Activated effector memory CD4-positive, alpha-beta T cell treated with anti-CD3 and anti-CD28 coated beads, Interleukin-2, amount 50 U/mL, for 16 hours (primary cell): ENCODE results near the gene FNDC3B.

Experiments
- DNase-seq: peaks from one replicate; pipeline ENCODE4 v3.0.0-alpha.2; 2020

The FNDC3B gene

DNA sequence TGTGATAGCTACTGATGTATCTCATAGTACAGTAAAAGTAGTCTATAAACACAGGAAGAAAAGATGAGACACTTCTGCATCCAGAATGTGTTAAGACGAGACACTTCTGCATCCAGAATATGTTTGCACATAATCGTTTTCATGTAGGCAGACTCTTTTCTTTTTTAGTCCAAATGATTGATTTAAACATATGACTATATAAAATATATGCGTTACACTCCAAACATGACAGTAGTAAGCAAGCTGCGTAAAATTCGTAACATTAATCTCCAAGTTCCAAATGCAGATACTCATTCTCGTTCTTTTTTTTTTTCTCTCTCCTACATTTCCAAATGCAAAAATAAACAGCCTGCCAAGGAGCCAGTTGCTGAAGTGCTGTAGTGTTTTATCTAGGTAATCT lies 82.6 kb downstream of the FNDC3B start:
- DNase-seq, result no peak

DNA sequence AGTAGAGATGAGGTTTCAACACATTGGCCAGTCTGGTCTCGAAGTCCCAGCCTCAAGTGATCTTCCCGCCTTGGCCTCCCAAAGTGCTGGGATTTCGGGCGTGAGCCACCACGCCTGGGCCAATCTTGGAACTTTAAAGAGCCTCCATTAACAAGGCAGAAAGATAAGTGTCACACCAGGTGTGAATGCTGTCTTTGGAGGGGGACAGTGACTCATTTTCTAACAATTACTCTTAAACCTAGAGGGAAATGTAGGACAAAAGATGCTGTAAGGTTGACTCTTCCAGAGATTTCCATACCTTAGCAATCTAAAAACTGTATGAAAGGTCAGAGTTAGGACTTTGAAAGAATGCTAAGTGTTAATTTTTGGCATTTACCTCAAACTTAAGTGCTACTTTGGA lies 84.9 kb downstream of the FNDC3B start:
- no peak for DNase-seq

DNA sequence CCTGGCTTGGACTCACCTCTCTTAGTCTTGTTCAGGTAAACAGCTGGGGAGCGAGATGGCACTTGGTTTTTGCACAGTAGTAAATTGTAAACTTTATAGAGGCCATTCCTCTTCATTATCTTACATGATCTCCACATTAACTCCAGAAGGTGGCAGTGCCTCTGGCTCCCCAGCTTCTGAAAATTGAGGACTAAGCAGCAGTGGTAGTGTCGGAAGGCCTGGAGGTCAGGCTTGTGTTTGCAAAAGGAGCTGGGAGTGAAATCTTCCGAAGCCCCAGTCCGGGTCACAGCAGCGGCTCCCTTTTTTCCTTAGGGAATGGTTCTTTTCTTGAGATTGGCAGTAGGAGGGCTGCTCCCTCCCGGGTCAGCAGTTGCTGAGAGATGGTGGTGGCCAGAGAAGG lies 85.7 kb downstream of the FNDC3B start:
- no peak for DNase-seq

DNA sequence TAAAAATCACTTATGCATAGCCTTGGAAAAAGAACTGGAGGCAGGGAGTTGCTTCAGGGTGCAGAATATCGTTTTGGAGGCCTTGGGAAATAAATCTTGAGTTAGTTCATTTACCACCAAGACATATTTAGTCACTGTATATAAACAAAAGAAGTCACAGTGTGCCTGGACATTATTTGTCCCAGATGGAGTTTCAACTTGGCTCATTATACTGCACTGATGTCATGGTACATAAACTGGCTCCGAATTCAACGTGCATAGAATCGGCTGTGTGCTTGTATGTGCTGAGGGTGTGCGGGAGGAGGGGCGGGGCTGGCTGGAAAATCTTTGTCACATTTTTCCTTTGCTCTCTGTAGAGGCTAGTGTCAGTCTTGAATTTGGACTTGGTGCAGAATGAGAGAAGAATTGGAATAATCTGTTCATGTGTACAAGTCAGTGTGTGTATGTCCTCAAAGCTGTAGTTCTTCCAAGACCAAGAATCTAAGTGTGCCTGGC lies 86.6 kb downstream of the FNDC3B start:
- DNase-seq, result no peak

DNA sequence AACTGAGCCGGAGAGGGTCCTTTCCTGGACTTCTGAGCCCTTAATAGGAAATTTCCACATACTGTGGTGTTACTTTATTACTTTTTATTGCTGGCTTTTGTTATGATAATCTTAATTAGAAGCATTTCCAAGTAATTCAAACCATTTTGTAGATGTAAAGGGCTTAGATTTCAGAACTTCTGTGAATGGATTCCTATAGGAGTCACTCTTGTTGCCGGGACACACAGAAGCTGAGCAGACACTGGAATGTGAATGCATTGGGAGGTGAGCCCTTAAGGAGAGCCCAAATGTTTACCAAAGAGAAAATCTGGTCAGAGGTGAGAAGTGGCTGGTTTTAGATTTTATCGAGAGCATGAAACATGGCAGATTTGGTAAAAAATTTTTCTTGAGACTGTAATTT lies 87.4 kb downstream of the FNDC3B start:
- no peak for DNase-seq

- no peak for DNase-seq
Measured at GRCh38 chr3:172127141-172127540, 87.8 kb downstream of the FNDC3B start.

DNA sequence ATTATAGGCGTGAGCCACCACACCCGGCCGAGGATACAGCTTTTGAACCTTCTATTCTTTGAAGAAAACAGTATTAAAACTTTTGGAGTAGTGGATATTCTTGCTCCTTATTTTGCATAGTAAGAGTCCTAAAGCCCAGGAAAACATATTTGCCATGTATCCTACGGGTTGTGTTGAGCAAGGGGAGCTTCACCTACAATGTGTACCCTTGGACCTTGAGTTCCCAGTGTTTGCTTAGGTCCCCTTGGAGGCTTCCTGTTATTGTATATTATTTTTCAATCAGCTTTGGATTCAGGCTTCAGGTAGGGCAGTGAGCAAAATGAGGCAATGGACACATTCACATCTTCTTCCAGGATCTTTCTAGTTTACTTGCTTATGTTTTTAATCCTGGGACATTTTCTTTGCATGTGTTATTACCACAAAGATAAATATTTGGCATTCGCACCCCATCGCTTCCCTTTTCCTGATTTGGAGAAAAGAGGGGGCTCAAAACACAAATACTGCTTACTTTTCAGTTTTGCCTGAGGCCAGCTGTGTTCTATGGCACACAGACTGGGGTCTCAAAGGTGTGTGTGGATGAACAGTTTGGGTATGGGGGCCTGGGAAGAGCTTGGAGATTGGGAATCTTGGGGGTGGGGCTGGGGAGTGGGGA lies 88.7 kb downstream of the FNDC3B start:
- DNase-seq, result no peak

DNA sequence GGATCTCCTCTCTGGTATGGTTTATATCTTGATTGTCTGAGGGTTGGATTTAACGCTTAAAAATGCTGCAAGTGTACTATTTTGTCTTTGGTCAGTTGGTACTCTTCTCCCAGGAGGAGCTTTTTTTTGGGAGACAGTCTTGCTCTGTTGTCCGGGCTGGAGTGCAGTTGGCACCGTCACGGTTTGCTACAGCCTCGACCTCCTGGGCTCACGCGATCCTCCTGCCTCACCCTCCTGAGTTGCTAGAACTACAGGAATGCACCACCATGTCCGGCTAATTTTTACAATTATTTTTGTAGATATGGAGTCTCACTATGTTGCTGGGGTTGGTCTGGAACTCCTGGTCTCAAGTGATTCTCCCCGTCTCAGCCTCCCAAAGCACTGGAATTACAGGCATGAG lies 89.5 kb downstream of the FNDC3B start:
- no peak for DNase-seq

DNA sequence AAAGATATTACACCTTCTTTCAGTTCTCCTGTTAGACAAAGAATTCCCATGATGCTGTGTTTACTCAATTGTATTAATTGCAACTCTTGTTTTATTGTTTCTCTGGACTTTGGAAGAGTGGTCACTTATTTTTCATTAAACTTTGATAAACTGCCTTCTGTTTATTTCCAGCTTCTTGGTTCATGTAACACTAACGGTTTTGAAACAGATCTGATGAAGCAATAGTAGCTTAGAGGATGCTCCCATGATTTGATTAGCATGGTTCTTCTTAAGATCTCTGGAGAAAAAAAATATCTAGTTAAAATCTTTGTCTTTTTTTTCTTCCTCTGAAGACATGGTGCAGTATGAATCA lies 90.1 kb downstream of the FNDC3B start:
- no peak for DNase-seq

DNA sequence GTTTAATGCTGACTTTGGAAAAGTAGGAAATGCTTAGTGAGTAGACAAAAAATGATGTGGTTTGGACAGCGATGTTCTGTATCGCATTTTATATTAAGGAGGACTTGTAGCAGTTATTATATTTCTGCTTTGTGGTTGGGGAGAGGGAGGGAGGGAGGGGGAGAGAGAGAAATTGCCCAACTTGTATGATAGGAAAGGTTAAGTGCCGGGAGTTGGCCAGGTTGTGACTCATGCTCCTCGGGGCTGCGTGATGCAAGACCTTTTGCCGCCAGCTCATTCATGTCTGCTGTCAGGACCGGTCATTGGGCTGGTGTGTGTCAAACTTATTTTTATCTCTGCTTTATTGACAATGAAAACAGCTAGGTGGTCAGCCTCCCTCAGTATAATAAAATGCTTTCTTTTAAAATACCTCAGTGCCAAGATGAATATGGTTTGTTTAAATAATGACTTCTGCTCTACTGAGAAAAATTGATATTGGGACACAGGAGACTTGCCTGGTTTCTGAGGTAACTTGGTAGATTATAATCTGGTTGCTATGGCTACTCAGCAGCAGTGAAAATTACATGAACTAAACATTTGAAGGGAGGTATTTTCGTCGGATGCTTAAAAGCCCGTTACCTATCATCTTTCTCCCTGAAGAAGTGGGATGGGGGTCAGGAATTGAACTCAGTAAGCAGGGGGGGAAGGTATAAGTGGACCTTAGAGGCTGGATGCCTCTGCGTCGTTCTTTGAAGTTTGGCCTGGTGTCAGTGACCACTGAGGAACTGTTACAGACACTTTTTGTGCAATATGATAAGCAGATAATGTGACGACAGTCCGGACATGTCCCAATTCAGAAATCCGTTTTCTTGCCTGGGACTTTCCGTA lies 90.7 kb downstream of the FNDC3B start:
- DNase-seq, result peak; percentile 86

DNA sequence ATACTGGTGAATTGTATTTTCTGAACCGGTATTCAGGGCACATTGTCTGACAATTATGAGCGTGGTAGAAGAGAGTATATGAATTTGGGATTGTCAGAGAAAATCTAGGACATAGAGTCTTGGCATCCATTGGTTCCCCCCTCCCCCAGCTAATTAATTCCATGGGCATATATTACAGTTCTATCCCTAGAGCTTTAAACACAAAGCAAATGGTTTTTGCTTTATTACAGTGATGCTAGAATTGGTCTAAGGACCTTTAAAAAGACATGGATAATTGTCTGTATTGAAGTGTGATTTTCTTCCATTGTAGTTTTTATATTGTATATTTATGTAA lies 91.3 kb downstream of the FNDC3B start:
- no peak for DNase-seq

- DNase-seq, result no peak
Measured at GRCh38 chr3:172131746-172132145, 92.4 kb downstream of the FNDC3B start.

GRCh38 chr3:172132159-172132586 lies 92.8 kb downstream of the FNDC3B start:
- DNase-seq, result no peak

DNA sequence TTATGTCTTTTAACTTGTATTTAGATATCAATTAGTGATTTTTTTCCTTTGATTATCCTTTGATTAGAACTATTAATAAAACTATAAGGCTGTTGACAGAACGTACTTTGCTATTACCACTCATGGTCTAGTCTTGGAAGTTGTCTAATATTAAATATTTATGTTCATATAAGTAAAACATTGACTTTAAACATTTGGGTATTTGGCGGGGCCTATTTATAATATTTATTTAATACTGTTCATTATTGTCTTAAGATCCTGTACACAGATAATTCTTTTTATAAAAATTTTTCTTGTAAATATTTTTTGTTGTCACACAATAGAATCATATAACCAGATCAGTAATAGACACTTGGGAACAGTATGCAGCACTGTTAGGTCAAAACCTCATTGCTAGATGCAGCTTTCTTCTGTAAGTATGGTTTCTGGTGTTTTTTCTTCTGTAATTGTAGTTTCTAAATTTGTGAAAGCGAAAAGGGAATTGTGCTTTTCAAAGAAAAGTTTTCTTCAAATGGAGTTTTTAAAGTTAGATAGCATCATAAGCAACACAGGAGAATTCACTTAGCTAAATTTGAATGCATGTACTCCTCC lies 93.4 kb downstream of the FNDC3B start:
- no peak for DNase-seq

DNA sequence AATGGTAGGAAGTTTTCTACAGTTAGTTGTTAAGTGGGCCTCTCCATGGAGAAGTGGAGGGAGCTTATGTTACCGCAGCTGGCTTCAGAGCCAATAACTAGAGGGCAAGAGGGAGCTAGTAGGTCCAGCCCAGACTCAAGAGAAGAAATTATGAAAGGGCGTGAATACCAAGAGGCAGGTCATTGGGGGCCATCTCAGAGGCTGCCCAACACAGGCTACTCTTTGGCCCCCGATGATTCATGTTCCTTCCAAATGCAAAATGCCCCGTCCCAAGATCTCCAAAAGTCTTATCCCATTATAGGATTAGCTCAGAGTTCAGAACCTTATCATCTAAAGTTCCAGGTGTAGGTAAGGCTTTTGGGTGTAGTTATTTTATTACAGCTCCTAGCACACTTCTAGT lies 94.5 kb downstream of the FNDC3B start:
- DNase-seq, result no peak

DNA sequence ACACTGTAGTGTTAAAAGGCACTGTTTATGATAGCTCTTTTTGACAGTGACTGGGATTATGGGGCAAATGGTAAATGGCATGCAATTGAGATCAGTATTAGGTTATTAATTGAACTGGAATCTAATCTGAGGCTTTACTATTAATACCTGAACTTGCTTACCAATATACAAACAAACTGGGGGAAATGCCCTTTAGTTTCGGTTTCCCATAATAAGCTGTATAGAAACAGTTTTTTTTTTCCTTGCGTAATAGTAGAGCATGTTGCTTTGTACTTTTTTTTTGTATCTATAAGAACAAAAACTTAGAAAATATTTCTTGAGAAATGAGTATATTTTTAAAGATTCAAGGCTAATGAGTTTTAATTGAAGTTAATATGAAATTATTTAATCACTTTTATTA lies 95.0 kb downstream of the FNDC3B start:
- DNase-seq, result no peak

DNA sequence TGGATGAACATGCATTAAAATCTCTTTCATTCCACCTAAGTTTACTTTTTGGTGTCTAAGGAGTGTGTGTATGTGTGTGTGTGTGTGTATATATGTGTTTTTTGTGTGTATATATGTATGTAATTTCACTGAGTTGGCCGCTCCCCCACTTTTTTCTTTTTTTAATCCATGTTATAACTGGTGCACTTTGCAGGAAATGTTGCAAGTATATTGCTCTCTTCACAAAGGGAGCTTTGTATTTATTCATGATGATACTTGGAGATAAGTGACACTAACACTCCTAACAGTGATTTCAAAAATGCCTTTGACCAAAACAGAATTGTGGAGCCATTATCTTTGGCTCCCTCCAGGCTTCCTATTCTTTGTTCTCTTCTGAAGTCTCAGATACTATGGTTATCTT lies 95.8 kb downstream of the FNDC3B start:
- DNase-seq, result no peak

DNA sequence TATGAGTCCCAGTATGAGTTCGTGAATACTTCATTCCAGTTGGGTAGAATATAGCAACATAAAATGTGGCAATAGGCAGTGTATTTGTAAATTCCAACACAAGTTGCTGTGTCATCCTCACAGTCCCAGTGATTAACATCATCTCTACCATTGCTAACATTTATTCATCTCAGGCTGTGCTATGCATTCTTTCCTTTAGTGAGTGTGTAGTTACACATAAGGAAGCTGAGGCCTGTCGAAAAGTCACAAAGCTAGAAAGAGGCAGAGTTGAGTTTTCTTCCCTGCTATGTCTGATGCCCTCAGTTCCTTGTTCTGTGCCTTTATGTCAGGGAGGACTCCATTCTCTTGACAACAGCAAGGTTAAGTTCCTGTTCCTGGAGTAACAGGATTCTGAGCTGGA lies 96.4 kb downstream of the FNDC3B start:
- no peak for DNase-seq

- no peak for DNase-seq
Measured at GRCh38 chr3:172136330-172136729, 97.0 kb downstream of the FNDC3B start.

DNA sequence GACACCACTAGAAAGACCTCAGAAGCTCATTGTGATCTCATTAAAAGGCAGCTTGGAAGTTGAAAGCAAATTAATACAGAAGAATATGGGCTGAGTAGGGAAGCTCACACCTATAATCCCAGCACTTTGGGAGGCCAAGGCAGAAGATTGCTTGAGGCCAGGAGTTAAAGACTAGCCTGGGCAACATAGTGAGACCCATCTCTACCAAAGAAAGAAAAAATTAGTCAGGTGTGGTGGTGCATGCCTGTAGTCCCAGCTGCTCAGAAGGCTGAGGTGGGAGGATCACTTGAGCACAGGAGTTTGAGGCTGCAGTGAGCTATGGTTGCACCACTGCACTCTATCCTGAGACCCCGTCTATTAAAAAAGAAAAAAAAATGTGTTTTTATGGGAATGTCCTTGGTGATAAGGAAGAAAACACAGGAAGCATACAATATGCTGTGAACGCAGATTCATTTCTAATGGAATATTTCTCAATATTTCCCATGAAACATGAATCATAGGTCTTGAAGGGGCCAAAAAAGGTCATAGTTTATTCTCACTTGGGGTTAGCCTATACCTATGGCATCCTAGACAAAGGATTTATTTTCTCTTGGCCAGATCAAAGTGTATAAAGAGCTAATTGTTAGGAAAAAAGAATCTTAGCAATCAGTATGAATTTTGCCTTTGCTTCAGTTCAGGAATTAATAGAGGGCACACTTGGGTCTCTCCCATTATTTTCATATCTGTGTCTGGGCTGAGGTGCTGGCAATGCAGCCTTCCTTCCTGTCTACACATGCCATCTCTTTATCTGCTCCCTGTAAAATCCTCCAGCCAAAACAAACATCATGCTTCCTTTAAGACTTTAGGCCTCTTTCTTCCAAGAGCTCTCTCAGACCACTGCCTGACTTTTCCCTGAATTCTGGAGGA lies 98.2 kb downstream of the FNDC3B start:
- DNase-seq, result no peak

DNA sequence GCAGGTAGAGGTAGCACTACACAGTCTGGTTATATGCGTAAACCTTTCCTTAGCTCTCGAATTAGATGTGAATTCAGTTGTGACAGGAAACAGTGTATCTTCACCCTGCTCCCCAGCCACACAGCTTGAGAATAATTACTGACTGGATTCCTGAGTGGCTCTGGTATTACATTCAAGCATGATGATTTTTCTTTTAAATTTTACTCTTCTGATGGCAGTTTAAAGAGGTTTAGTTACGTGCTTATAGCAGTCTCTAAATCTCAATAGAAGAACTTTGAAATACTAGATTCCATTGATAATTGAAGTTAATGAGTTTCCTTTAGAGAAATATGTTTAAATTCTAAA lies 98.8 kb downstream of the FNDC3B start:
- DNase-seq, result no peak

DNA sequence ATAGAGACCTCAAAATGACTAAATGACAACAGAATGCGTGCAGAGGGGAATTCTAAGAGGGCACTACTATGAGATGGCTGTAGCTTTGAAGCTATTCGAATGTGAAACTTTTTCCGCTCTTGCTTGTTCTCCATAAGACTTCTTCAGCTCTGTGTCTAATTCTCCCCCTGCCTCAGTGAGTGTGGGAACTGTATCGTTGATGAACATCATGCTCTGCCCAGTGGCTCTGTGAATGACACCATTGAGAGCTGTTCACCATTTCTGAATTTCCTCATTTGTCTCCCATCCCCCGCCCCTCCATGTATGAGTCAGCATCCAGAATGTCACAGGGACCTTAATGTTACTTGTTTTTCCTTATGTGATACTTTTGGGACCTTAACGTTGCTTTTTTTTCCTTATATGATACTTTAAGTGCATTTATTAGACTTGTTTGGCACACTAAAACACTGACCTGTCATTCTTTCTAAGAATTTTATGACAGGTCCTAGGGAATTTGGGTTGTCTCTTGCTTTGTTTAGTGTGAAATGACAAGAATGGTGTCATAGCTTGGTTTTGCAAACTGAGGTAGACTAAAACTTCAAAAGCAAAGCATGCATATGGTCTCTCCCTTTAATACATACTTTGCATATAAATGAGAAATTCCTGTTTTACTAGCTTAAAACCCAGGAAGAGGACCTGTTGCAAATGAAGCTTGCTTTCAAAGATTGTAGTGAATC lies 99.6 kb downstream of the FNDC3B start:
- peak; percentile 68 for DNase-seq
